Cardiac muscle cell (in vitro differentiated cells and primary cell): ENCODE measurements around the gene CSNK2A1. TPM values are rescaled to one million over a fixed set of nuclear protein-coding genes. Genes with fewer than 3 reads are reported as not detected.

Experiments
- DNase-seq, 2 donors: peaks; one replicate each; pipeline versions ENCODE4 v3.0.0 to v3.0.0-alpha.2; 2010 to 2017; ENCODE audit warnings: low read depth in 1 of 2, low spot score in 1 of 2
- H3K27ac ChIP-seq: fragments of 200-600 bp; sonication (generic); 2 replicates; pipeline ENCODE4 v1.5.1; 2016
- H3K27me3 ChIP-seq: fragments of 200-600 bp; sonication (generic); 2 replicates; pipeline ENCODE4 v1.6.0; 2016; ENCODE audit warnings: control low read depth
- H3K36me3 ChIP-seq: fragments of 200-600 bp; sonication (generic); 2 replicates; pipeline ENCODE4 v1.5.1; 2016; ENCODE audit warnings: control low read depth
- H3K4me1 ChIP-seq: fragments of 200-600 bp; sonication (generic); 2 replicates; pipeline ENCODE4 v1.8.1; 2017; ENCODE audit warnings: low read depth, mild to moderate bottlenecking, mixed run types
- H3K4me3 ChIP-seq: fragments of 200-600 bp; sonication (generic); 2 replicates; pipeline ENCODE4 v1.5.1; 2016; ENCODE audit warnings: mild to moderate bottlenecking
- H3K9me3 ChIP-seq: fragments of 200-600 bp; sonication (generic); 2 replicates; pipeline ENCODE4 v1.5.1; 2017; ENCODE audit warnings: low read depth, mild to moderate bottlenecking, control low read depth
- polyA plus RNA-seq: library from polyadenylated mRNA; unstranded; fragments of >200 nt; fragmentation: Nextera tagmentation; extraction: Ambion mirVana; gene quantifications from 2 replicates; pipeline ENCODE4 v1.2.1, GENCODE V29; 2016
- total RNA-seq: library from RNA; depleted of rRNA; stranded (reverse); fragments of >200 nt; gene quantifications from 2 replicates; pipeline ENCODE4 v1.2.3, GENCODE V29; 2016
- TF ChIP-seq, protein P1 (sequence below): IDR thresholded peaks from 2 replicates; pipeline ENCODE4 v1.5.1; 2012; ENCODE audit warnings: low read depth, mild to moderate bottlenecking, low read length

Gene CSNK2A1
- total and polyA plus RNA-seq, 2 experiments from 2014 or later: 74.8 to 189 TPM

DNA sequence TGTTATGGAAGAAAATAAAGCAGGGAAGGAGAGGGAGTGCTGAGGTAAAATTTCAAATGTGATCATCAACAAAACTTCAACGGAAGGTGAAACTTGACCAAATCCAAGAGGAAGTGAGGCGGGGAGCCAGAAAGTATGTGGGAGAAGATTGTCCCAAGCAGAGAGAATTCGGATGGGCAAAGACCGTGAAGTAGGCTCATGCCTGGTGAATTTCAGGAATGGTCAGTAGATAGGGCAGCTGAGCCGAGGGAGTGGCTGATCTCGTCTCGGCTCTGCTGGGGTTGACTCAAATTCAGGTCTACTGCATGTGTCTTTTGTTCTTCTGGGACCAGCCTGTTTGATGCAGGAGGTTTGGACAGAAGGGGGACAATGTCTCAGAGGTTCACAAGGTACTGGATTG lies 7.0 kb upstream of the CSNK2A1 start:
- TF ChIP-seq, protein P1, sequence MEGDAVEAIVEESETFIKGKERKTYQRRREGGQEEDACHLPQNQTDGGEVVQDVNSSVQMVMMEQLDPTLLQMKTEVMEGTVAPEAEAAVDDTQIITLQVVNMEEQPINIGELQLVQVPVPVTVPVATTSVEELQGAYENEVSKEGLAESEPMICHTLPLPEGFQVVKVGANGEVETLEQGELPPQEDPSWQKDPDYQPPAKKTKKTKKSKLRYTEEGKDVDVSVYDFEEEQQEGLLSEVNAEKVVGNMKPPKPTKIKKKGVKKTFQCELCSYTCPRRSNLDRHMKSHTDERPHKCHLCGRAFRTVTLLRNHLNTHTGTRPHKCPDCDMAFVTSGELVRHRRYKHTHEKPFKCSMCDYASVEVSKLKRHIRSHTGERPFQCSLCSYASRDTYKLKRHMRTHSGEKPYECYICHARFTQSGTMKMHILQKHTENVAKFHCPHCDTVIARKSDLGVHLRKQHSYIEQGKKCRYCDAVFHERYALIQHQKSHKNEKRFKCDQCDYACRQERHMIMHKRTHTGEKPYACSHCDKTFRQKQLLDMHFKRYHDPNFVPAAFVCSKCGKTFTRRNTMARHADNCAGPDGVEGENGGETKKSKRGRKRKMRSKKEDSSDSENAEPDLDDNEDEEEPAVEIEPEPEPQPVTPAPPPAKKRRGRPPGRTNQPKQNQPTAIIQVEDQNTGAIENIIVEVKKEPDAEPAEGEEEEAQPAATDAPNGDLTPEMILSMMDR: no peak

GRCh38 chr20:549722-550496 lies 6.3 kb upstream of the CSNK2A1 start:
- no peak overlapping the region for H3K4me3 ChIP-seq
- TF ChIP-seq, protein P1: no peak
- no peaks in the 10 kb centered on the region for H3K27me3 ChIP-seq
- peaks cover 6% of the 10 kb centered on the region for H3K4me1 ChIP-seq
- H3K27ac ChIP-seq: no peak overlapping the region
- no peaks in the 10 kb centered on the region for H3K9me3 ChIP-seq
- no peaks in the 10 kb centered on the region for H3K36me3 ChIP-seq
- DNase-seq: no peak

More for the DNA sequence above, 7.0 kb upstream of the CSNK2A1 start:
- H3K4me3 ChIP-seq: no peak overlapping the region
- peaks cover 12% of the 10 kb centered on the region for H3K4me1 ChIP-seq
- H3K27me3 ChIP-seq: no peaks in the 10 kb centered on the region
- H3K27ac ChIP-seq: no peak overlapping the region
- no peak for DNase-seq
- H3K36me3 ChIP-seq: no peaks in the 10 kb centered on the region
- no peaks in the 10 kb centered on the region for H3K9me3 ChIP-seq

- no peaks in the 10 kb centered on the region for H3K27me3 ChIP-seq
- peaks cover 6% of the 10 kb centered on the region for H3K4me1 ChIP-seq
- no peaks in the 10 kb centered on the region for H3K36me3 ChIP-seq
- no peak overlapping the region for H3K4me3 ChIP-seq
- no peaks in the 10 kb centered on the region for H3K9me3 ChIP-seq
- TF ChIP-seq, protein P1: no peak
- no peak for DNase-seq
- H3K27ac ChIP-seq: no peak overlapping the region
These were observed 5.3 kb upstream of the CSNK2A1 start for GRCh38 chr20:548906-549305.

GRCh38 chr20:547394-547793 lies 3.8 kb upstream of the CSNK2A1 start:
- peaks cover 6% of the 10 kb centered on the region for H3K4me1 ChIP-seq
- H3K36me3 ChIP-seq: no peaks in the 10 kb centered on the region
- no peak overlapping the region for H3K27ac ChIP-seq
- H3K27me3 ChIP-seq: no peaks in the 10 kb centered on the region
- no peak overlapping the region for H3K4me3 ChIP-seq
- DNase-seq: no peak
- H3K9me3 ChIP-seq: no peaks in the 10 kb centered on the region
- TF ChIP-seq, protein P1: no peak

DNA sequence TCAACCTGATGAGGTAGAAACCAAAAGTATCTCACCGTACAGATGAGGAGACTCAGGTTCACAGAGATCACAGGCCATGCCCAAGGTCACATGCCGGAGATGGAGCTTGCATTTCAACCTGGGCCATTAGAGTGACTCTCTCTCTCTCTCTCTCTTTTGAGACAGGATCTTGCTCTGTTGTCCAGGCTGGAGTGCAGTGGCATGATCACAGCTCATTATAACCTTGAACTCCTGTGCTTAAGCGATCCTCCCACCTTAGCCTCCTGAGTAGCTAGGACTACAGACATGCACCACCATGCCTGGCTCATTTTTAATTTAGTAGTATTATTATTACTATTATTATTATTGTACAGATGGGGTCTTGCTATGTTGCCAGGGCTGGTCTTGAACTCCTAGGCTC lies 2.8 kb upstream of the CSNK2A1 start:
- no peak for DNase-seq
- no peaks in the 10 kb centered on the region for H3K27me3 ChIP-seq
- no peaks in the 10 kb centered on the region for H3K36me3 ChIP-seq
- H3K4me3 ChIP-seq: no peak overlapping the region
- TF ChIP-seq, protein P1: no peak
- H3K9me3 ChIP-seq: no peaks in the 10 kb centered on the region
- H3K27ac ChIP-seq: no peak overlapping the region
- peaks cover 6% of the 10 kb centered on the region for H3K4me1 ChIP-seq
